NCI-H187 treated with DMSO at 0.1 percent for 48 hours (cell line): ENCODE measurements around the gene NTPCR.
"Not testable (repeated sequence)": the region's sequence is repeated elsewhere in the genome, so short reads cannot be mapped to it uniquely, and the experiment has no call there.

Experiments used
- DNase-seq: peaks from one replicate; lab custom pipeline; 2025; lab: John Stamatoyannopoulos, UW

Gene NTPCR

DNA sequence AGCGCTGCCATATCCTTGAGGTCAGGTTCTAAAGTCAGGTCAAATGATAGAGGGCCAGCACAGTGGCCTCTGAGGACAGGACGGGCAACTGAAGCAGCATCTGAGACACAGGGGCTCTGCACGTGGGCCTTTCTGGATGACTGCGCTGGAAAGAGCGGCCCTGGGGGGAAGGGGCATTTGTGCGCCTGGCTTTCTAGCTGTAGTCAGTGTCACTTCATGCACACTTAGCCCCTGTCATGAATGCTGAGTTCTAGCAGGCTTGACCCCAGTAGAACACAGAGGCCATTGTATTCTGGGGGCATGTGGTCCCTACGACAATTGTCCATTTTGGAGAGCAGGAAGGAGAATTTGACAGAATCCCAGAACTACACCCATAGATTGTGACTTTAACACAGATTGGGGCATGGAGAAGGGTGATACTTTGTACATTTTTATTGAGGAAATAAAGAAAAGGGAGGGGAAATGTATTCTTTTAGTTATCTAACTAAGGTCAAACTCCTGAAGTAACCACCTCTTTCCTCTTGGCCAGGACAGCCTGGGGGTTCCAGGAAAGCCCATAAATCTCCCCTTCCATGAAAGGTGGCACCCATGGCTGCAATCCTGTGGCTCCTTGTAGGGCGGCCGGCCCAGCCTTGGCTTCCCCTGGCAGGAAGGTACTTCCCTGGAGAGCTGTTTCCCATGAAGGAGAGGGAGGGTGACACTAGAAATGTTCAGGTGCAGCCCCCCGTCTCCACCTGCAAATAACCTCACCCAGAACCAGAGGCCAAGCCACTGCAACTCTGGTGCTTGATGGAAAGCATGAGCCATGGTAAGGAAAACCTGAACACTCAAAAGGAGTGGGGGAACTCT is 34.4 kb downstream of the NTPCR start:
- no peak for DNase-seq

DNA sequence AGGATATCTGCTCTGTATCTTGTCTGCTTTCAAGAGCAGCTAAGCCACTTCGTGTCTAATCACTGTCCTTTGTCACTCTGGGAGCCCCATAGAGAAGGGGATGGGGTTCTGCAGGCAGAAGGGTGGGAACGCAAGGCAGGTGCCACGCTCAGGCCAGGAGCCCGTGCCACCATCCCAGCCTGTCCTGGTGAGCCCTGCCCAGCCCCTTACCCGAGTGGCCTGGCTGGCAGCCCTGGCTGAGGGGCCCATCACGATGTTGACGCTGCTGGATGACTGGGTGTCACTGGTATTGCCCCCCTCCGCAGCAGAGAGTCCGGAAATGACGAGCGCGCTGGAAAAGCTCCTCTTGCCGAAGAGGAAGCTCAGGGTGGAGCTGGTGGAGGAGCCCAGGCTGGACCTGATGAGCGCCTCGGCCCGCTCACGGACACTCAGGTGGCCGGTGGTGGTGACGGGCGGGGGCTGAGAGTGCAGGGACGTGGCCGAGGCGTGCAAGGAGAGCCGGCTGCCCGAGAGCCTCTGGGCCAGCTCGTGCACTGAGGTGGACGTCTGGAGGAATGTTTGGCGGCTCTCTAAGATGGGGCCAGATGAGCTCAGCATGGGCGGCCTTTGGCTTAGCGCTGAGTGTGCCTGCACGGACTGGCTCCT is 35.6 kb downstream of the NTPCR start:
- no peak for DNase-seq

DNA sequence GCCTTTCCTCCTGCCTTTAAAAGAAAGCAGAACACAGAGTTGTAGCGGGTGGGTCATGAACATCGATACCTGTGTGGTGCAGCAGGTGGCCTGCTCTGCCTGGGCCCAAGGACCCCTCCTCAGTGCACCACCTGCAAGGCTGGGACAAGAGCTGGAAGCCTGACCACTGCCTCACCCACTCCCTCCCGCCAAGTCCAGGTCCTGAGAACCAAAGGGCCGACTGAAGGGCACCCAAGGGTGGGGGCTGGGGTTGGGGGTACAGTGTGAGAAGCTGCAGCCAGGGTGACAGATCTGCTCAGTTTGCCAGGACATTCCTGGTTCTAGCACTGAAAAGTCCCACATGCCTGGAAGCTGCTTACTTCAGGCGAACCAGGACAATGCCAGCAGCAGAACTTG is 36.1 kb downstream of the NTPCR start:
- no peak for DNase-seq

DNA sequence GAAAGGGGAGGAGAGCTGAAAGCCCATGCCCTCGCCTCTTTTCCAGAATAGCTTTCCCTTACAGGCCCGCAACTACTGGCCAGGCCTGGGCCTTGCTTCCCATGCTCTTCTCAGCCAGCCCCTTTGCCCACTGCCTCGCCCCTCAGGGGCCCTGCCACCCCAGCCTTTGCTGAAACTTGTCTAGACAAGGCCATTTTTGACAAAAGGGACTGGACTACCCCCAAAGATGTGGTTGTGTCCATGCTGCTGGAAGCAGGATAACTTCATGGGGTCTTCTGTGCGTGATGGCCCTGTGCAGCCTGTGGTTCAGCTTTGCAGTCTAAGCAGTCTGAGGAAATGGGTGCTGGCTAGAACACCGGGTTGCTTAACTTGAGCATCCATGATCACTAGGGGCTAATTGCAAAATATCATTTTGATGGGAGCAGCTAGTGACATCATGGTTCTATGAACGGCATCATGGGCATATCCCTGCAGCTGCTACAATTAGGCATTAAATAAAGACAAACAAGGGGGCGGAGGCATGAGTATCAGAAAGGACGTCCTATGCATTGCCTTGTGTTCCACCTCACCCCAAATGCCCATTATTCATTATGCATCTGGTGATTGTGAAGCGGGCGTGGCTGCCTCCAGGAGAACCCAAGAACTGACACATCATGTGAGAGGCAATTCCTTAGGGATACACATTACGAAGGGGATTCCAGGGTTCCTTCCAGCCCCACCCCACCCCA is 36.8 kb downstream of the NTPCR start:
- no peak for DNase-seq

DNA sequence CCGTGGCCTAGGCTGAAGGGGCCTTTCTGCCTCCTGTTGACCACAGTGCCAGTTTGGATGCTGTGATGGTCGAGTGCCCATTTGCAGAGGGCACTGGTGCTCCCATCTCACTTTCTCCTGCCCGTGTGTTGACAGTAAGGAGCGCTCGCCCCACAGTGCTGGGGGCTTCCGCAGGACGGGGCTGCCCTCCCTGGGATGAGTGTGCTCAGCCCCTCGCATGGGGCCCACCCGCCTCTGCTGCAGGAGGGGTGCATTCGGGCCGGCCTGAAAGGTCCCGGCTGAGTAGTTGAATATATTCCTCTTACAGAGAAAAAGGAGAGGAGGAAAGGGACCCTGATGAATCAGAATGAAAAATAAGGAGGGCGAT is 37.3 kb downstream of the NTPCR start:
- DNase-seq = no peak

DNA sequence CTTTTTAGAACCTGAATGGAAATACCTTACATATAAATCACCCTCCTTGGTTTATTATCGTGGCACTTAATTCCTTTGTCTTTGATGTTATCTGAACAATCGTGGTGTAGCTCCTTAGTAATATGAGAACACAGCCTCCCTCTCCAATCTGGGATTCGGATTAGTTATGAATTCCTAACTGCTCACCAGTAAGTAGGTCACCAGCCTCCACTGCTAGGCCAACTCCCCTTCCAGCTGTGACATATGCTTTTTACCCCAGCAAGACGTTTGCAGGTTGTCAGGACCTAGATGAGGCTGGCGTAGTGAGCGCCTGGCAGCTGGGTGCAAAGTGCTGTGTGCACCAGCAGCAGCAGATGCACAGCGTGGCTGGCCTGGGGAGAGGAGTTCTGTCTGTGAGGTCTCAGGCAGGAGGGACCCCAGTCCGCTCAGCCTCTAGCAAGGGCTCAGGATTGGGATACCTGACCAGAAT is 38.2 kb downstream of the NTPCR start:
- no peak for DNase-seq

DNA sequence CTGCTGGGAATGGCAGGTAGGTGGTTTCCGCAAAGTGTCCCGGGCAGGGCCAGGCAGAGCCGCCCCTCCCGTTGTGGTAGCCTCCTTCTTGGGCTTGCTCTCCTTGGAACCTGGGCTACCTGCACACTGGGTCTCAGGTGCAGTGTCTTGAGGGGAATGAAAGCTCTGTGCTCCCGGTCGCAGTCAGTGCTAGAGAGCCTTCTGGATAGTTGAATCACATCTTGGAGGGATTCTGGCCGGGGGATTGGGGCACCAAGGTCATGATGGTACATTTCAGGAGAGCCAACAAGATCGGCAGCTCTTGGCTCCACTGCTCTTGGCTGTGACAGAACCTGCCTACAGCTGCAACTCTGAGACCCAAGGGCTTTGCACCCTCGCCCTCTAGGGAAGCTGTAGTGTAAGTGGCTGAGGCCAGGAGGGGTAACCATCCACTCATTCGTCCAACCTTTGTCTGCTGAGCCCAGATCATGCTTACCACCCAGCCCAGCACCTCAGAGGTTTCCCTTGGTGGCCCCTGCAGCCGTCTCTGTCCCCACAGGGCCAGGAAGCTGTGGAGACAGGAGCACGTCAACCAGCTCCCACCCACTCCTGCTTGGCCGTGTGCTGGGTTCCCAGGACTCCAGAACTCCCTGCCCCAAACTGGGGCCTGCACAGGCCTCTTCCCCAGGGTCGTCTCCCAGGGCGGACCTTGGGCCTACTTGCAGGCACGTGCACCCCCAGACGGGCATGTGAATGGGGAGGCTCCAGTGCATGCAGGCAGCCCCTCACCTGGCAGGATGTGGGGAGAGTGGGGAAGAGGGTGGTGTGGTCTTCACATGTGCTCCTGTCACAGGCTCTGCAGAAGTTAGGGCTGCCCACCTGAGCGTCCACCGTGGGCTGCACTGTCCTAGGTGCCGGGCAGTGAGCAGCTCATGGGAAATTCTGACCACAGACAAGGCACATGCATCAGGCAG is 40.0 kb downstream of the NTPCR start:
- DNase-seq = no peak

DNA sequence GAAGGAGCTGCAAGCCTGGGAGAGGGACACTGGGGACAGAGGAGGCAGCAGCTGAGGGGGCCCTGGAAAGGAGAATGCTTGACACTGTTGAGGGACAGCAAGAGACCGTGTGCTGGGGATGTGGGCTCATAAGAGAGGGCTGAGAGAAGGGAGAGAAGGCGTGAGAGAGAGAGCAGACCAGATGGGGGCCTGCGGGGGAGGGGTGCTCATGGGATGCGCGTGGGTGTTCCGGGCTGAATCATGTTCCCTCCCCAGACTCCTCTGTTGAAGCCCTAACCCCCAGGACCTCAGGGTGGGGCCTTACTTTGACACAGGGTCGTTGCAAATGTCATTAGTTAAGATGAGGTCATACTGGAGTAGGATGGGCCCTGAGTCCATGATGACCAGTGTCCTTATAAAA is 40.8 kb downstream of the NTPCR start:
- DNase-seq = no peak

DNA sequence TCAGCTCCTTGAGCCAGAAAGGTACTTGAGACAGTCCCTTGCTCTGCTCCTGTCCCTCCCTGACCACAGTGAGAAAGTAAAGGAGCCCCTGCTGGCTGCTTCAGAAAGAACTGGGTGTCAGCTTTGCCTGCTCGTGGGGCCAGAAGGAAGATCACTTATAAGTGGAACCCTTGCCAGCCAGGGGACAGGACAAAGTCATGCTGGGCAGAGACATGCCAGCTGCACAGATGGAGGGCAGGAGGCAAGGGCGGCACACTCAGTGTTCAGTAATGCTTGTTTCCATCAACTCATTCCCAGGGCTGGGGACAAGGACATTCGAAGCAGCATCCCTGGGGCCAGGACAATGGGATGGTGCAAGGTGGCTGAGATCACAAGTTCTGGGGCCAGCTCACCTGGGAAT is 41.8 kb downstream of the NTPCR start:
- no peak for DNase-seq

DNA sequence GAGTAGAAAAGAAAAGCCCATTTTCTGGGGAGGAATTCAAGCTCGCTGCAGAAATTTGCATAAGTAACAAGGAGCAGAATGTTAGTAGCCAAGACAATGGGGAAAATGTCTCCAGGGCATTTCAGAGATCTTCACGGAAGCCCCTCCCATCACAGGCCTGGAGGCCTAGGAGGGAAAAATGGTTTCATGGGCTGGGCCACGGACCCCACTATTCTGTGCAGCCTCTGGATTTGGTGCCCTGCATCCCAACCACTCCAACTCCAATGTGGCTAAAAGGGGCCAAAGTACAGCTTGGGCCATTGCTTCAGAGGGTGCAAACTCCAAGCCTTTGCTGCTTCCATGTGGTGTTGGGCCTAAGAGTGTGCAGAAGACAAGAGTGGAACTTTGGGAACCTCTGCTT is 43.1 kb downstream of the NTPCR start:
- no peak for DNase-seq

DNA sequence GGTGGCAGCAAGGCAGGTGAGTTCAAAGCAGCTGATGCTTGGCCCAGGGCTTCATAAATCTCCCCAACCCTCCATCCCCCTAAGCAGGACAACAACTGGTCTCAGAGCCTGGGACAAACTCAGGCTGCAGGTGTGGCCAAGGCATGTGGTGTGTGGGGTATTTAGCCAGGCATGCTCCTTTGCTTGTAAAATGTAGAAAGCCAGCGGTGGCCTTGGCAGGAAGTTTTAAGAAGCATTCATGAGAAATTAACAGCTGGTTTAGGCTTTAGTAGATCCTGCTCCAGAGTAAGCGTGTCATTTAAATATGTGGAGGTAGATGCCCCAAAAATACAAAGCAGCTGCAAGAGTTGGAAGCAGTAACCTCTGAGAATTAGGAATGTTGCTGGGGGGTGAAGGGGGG is 44.8 kb downstream of the NTPCR start:
- DNase-seq = no peak

DNA sequence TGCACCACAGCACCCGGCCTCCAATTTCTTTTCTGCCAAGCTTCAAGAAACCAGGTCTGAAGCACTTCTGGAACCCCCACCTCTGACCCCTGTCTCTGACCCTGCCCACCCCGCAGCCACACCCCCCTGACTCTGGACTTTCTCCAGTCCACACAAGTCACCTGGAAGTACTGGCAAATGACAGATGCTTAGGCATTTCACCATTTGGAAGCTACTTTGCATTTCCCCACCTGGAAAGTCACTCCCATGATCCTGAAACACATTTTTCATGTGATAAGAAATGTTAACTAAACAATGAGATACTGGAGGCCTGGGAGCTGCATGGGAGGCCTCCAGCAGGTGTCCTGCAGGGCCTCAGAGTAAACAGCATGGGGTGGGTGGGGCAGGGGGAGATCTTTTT is 45.7 kb downstream of the NTPCR start:
- no peak for DNase-seq

DNA sequence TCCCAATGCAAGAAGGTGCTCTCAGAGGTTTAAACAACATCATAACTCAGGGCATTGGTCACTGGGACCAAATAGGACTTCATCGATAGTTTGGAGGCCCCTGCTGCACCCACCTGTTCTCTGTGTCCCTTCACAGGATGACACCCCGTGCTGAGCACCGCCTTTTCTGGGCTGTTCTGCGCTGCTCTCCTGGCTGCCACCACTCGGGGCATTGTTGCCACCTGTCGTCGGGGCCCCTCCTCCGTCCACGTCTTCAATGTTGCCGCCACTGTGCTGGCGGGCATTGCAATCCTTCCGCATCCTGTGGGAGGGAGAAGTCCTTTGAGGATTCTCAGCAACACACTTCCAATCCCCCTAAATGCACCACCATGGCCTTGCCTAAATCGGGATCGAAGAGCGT is 47.7 kb downstream of the NTPCR start:
- no peak for DNase-seq

DNA sequence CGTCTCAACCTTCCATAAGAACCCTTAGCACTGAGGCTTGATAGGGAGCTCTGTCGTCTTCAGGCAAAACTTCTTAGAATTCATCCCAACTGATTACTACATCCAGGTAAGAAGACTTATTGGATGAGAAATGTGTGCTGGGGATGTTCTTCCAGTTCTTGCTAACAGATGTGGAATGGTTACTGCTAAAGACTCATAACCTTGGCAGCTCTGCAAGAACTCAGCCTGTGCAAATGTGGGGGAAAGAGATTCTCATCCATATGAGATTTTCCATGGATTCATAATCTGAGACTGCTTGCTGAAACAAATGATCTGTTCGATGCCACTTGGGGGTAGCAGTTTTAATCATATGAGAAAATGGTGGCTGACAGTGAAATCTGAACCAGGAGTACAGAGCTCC is 48.2 kb downstream of the NTPCR start:
- DNase-seq = no peak

DNA sequence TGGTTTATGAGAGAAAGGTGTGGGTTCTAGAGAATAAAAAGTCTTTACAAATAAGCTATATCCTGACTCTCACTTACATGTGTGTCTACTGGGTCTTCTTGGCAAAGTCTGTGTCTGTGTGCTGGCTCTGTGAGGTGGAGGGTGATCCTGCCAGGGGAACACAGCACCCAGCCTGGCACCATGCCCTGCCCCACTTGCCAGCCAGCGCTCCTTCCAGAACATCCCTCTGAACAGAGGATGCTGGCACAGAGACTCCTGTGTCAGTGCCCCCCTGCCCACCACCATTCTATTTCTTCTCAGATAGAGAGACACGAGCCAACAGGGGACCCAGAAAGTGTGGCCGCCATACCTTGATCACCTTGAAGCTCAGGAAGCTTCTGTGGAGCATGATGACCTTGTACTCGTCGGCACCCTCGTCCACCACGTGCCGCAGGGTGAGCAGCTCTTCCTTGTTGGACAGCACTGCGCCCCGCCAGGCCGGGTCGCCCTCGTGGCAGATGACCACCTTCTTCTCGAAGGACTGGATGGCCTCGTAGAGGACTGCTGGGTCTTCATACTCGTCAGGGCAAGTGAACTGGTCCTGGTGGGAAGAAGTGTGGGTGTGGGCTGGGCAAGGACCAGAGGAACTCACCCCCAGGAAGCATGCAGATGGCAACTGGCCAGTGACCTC is 49.7 kb downstream of the NTPCR start:
- no peak for DNase-seq

DNA sequence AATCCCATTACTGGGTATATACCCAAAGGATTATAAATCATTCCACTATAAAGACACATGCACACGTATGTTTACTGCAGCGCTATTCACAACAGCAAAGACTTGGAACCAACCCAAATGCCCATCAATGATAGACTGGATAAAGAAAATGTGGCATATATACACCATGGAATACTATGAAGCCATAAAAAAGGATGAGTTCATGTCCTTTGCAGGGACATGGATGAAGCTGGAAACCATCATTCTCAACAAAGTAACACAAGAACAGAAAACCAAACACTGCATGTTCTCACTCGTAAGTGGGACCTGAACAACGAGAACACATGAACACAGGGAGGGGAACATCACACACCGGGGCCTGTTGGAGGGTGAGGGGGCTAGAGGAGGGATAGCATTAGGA is 53.2 kb downstream of the NTPCR start:
- DNase-seq = not testable (repeated sequence)

DNA sequence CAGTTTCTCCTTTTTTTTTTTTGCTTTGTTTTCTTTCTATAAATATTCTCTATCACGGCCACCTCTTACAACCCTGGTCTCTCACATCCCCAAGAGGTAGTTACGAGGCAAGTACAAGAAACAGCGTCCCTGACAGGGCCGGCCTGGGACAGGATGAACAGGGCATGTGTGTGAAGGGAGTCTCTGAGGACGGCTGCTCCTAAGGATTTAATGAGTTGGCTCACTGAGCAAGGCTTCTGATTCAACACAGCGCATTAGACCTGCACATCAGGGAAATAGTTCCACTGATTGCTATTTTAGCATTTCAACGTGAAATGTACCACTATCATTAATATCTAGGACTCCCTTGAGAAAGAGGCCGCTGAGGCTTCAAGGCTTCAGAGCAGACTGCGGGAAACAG is 54.0 kb downstream of the NTPCR start:
- DNase-seq = no peak

DNA sequence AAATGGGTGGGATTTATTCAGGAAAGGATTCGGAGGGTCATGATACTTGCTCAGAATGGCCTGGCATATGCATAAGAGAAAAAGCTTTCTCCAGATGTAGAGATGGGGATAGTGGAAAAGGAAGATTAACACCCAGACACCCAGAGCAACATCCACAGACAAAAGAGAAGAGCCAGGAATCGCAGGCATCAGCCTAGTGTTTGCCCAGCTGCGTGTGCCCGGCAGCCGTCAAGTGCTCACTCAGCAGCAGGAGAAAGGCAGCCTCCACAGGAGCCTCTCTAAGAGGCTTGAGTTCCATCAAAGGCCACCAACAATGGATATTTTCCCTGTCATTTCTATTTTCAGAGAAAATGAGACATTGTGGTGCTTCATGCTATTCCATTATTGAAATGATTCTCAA is 54.7 kb downstream of the NTPCR start:
- DNase-seq = peak; percentile 49

DNA sequence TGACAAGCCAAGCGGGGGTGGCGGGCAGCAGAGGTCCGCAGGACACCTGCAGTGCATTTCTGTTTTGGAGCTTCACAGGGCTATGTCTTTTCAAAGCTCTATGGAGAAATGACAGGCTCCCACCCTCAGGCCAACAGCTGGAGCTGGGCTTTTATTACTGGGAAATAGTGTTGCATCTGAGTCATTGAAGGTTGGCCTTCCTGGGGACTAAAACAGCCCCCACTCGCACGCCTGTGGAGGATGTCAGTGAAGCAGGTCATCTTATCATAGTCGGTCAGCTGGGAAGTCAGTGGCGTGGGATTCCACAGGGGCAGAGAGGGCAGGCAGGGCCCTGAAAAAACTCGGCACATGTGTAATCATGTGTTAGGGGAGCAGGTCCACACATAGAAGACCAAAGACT is 55.3 kb downstream of the NTPCR start:
- DNase-seq = no peak

DNA sequence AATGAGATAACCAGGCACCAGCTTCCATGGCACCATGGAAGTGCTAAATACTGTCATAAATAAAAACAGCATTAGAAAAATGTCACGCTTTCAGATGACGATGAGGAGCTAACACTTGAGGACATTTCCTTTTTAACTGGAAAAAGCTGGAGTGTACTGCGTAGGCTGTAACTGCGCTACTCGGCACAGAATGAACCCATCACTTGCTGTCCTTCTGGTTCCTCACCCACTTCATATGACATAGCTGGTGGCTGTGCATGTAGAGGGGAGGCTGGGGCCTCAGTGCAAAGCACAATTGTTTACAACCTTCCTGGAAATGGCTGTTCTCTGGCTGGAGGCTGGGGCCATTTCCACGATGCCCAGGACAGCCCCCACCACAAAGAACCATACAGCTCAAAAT is 55.7 kb downstream of the NTPCR start:
- DNase-seq = no peak

DNA sequence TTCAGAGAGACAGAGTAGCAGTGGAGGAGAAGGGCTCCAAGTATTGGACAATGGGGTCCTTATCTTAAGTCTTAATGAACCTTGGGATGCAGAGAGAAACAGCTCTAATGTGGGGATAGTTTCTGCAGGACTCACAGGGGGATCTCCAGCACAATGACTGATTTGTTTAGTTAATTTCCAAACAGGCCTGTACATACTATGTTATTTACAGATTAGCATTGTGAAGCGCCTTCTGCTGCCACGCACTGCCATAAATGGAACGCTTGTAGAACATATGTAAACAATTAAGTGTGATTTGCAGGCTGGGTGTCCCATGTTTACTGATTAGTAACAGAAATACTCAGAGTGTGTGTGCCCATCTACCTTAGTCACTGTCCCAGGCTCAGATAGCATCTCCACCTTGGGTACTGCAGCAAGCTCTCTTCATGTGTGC is 56.1 kb downstream of the NTPCR start:
- DNase-seq = no peak
